Subcutaneous abdominal adipose tissue (tissue), 5 donors: ENCODE measurements around the gene ZC3H14.

ENCODE experiments used
- H3K27ac ChIP-seq: one replicate; pipeline ENCODE4 v1.7.0; 2013; ENCODE audit warnings: low read depth, mild to moderate bottlenecking, inconsistent platforms, low read length, moderate library complexity
- H3K27me3 ChIP-seq, 5 donors: one replicate each; pipeline ENCODE4 v1.7.0; 2013; ENCODE audit warnings: low read length in 5 of 5, inconsistent platforms in 1 of 5; ENCODE audit not compliant: control insufficient read depth in 5 of 5, insufficient read depth in 4 of 5
- H3K36me3 ChIP-seq, 5 donors: one replicate each; pipeline ENCODE4 v1.7.0; 2013; ENCODE audit warnings: low read length in 5 of 5; ENCODE audit not compliant: control insufficient read depth in 5 of 5, insufficient read depth in 5 of 5
- H3K4me1 ChIP-seq, 5 donors: one replicate each; pipeline ENCODE4 v1.7.0; 2013; ENCODE audit warnings: low read length in 5 of 5, mild to moderate bottlenecking in 3 of 5, moderate library complexity in 1 of 5; ENCODE audit not compliant: control insufficient read depth in 5 of 5, insufficient read depth in 5 of 5
- H3K4me3 ChIP-seq, 5 donors: one replicate each; pipeline ENCODE4 v1.7.0; 2013; ENCODE audit warnings: low read length in 5 of 5, low read depth in 1 of 5
- H3K9ac ChIP-seq, 5 donors: one replicate each; pipeline ENCODE4 v1.7.0; 2013; ENCODE audit warnings: low read length in 5 of 5, mild to moderate bottlenecking in 4 of 5, moderate library complexity in 3 of 5
- H3K9me3 ChIP-seq, 5 donors: one replicate each; pipeline ENCODE4 v1.7.0; 2013; ENCODE audit warnings: low read length in 5 of 5; ENCODE audit not compliant: control insufficient read depth in 5 of 5
- donor health status: healthy.
- donor health status: healthy.
- donor health status: healthy.
- donor health status: healthy.
- donor health status: healthy.

Gene ZC3H14

DNA sequence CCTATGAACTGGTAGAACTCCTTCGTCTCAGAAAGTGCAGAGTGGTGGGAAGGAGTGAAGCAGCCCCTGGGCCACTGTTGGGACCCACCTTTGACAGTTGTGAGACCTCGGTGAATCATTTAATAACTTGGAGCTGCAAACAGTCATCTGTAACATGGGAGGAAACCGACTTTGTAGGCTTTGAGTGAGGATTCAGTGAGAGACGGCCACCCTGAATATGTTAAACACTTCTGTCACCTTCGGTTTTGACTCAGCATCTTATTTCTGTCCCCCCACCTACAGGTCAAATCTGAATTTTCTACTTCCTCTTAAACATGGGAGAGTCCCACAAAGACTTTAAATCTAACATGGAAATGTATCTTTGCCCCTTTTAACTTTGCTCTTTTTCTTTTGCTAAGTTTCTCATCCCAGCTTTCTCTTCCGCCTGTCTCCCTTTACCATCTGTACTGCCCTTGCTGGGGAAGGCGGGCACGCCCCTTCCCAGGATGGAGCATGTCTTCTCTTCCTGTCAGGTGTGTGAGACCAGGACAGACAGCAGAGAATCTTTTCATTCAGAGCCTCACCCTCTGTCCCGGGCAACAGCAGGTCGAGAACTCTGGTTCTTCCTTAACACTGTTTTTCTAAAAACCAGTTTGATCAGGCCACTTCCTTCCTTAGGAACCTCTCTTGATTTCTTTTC, 37.1 kb downstream of the ZC3H14 start:
- no peaks in the 10 kb centered on the region for H3K4me1 ChIP-seq

DNA sequence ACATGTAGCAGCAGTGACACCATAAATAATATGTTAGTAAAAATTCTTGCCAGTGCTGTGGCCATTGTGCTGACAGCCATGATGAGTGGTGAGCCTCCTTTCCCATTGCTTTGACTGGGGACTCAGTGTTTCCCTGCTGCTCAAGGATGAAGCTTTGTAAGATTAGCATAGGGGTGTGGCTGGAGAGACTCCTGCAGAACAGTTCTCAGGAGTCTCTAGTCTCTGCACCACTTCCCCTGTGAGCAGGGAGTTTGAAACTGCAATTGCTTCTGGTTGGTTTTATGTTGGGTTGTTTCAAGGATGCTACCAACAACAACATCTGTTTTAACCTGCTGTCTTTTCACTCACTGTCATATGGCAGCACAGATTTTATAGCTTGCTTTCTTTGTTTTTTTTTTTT, 41.4 kb downstream of the ZC3H14 start:
- Histone ChIP-seq H3K27ac (no peak overlapping the region), H3K4me3 (no peak overlapping the region), H3K27me3 (no peaks in the 10 kb centered on the region), H3K9me3 (no peaks in the 10 kb centered on the region), H3K9ac (no peak overlapping the region), H3K4me1 (no peaks in the 10 kb centered on the region), H3K36me3 (peaks cover 53 to 96% (median 87%) of the 10 kb centered on the region in 5 donors)

More for the DNA sequence above, 37.1 kb downstream of the ZC3H14 start:
- no peaks in the 10 kb centered on the region for H3K9me3 ChIP-seq
- H3K4me3 ChIP-seq = no peak overlapping the region
- no peak overlapping the region for H3K27ac ChIP-seq
- peaks cover 54 to 93% (median 87%) of the 10 kb centered on the region in 5 donors for H3K36me3 ChIP-seq
- no peak overlapping the region for H3K9ac ChIP-seq
- no peaks in the 10 kb centered on the region for H3K27me3 ChIP-seq

DNA sequence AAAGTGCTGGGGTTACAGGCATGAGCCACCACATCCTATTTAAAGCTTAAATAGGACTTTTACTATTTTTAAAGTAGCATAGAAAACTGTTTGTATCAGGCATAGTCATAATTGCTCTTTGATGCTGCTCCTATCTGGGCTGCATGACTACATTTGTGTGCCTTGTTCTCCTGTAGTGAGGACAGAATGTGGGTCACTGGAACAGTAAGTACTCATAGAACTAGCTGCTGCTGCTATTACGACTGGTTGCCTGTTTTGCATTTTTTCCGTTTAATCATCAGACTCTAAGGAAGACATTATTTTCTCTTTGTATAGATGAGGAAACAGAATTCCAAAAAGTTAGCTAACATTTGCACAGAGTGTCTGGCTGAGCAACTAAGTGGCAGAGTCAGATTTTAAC, 42.8 kb downstream of the ZC3H14 start:
- no peaks in the 10 kb centered on the region for H3K4me1 ChIP-seq
- no peaks in the 10 kb centered on the region for H3K27me3 ChIP-seq
- H3K4me3 ChIP-seq = no peak overlapping the region
- H3K9me3 ChIP-seq = no peaks in the 10 kb centered on the region
- peaks cover 63 to 96% (median 88%) of the 10 kb centered on the region in 5 donors for H3K36me3 ChIP-seq
- H3K27ac ChIP-seq = no peak overlapping the region
- H3K9ac ChIP-seq = no peak overlapping the region

DNA sequence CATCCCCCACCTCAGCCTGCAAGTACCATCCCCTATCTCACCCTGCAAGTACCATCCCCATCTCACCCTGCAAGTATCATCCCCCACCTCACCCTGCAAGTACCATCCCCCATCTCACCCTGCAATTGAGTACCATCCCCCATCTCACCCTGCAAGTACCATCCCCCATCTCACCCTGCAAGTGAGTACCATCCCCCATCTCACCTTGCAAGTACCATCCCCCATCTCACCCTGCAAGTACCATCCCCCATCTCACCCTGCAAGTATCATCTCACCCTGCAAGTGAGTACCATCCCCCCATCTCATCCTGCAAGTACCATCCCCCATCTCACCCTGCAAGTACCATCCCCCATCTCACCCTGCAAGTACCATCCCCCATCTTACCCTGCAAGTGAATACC, 45.0 kb downstream of the ZC3H14 start:
- Histone ChIP-seq H3K27ac (no peak overlapping the region), H3K36me3 (peaks cover 62 to 95% (median 87%) of the 10 kb centered on the region in 5 donors), H3K27me3 (no peaks in the 10 kb centered on the region), H3K4me1 (no peaks in the 10 kb centered on the region), H3K9ac (no peak overlapping the region), H3K9me3 (no peaks in the 10 kb centered on the region), H3K4me3 (no peak overlapping the region)

DNA sequence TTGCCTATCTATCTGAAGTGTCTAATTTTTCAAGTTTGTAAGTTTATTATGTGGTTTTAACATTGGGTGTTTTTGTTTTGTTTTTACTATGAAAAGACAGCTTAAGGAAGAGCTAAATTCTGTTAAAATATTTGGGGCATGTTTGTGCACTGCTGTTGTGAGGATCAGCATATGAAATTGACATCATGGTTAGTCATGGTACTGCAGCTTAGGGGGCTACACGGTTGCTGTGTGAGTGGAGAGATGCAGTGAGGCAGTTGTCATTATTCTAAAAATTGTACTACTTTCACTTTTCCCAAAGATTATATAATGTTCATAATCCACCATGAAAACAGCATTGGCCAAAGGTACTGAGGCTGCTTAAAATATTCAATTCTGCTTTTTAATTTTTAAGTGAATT, 49.0 kb downstream of the ZC3H14 start:
- Histone ChIP-seq H3K27me3 (no peaks in the 10 kb centered on the region), H3K36me3 (peaks cover 44 to 71% (median 62%) of the 10 kb centered on the region in 5 donors), H3K27ac (no peak overlapping the region), H3K9ac (no peak overlapping the region), H3K4me1 (peaks cover 0 to 12% (median 9%) of the 10 kb centered on the region in 5 donors), H3K9me3 (no peaks in the 10 kb centered on the region), H3K4me3 (no peak overlapping the region)

DNA sequence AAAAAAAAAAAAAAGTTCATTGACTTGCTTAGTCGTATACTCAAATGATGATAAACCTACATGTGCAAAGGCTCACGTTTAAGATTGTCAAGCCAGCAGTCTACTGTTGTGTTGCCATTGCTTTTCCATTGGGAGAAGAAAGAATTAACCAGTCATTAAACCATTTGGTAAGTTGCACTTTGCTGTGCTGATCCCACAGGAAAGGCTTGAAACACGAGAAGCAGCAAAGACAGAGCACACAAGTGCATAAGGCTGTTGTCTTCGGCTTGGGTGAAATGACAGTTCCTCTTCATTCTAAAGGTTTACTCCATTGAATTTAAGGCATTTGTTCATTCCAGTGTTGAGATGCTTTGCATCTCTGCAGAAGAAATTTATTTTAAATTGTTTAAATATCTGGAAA, 50.1 kb downstream of the ZC3H14 start:
- peaks cover 42 to 60% (median 51%) of the 10 kb centered on the region in 5 donors for H3K36me3 ChIP-seq
- H3K9ac ChIP-seq = no peak overlapping the region
- H3K4me3 ChIP-seq = no peak overlapping the region
- no peak overlapping the region for H3K27ac ChIP-seq
- no peaks in the 10 kb centered on the region for H3K9me3 ChIP-seq
- H3K4me1 ChIP-seq = peaks cover 0 to 12% (median 9%) of the 10 kb centered on the region in 5 donors
- H3K27me3 ChIP-seq = no peaks in the 10 kb centered on the region

DNA sequence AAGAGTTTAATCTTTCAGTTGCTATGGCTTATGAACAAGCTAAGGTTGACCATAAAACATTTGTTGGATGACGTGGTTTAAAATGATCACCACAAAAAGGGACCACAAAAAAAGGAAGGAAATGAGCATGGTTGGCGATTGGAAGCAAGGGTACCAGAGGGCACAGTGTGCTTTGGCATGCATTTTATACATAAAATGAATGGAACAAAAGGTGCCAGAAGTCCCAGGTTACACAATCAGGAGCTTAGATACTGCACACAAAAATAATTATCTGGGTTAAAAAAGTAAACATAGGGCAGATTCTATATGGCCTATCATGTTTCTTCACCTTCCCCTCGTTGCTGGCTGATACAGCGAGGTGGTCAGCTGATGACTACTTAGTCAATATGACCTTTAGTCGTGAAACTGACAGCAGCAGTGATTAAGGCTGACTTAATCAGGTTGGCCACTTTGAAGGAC, 50.7 kb downstream of the ZC3H14 start:
- Histone ChIP-seq H3K9ac (no peak overlapping the region), H3K27me3 (no peaks in the 10 kb centered on the region), H3K4me3 (no peak overlapping the region), H3K9me3 (no peaks in the 10 kb centered on the region), H3K27ac (peak overlapping the region; percentile 65), H3K4me1 (peaks cover 0 to 12% (median 9%) of the 10 kb centered on the region in 5 donors), H3K36me3 (peaks cover 37 to 54% (median 45%) of the 10 kb centered on the region in 5 donors)

DNA sequence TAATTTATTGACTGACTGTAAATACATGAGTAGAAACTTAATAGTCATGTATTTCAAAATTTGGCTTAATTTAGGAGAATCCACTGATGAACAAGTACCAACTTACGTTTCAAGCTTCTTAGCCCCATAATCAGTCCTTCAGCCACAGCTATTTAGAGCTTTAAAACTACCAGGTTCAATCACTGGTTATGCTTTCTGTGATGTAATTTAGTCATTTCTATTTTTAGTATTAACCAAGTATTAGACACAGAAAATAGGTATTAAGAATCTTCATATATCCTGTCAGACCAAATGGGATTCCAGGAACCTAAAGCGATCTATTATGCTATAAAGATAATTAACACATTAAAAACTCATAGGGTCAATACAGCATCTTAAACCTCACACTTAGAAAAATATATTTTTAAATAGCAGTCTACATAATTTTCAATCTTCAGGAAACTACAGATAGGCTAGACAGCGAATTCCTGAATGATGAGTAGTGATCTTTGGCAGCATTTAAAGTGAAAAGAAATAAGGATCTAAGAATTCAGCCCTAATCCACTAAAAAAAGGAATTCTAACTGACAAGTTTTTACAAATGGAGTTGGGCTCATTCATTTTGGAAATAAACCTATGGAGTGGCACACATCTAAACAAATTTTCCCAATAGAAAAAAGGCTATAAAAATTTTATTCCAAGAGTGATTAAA, 51.5 kb downstream of the ZC3H14 start:
- Histone ChIP-seq H3K36me3 (peaks cover 29 to 48% (median 40%) of the 10 kb centered on the region in 5 donors), H3K27ac (peak overlapping the region; percentile 65), H3K4me3 (no peak overlapping the region), H3K4me1 (peaks cover 0 to 12% (median 9%) of the 10 kb centered on the region in 5 donors), H3K27me3 (no peaks in the 10 kb centered on the region), H3K9ac (no peak overlapping the region), H3K9me3 (no peaks in the 10 kb centered on the region)

DNA sequence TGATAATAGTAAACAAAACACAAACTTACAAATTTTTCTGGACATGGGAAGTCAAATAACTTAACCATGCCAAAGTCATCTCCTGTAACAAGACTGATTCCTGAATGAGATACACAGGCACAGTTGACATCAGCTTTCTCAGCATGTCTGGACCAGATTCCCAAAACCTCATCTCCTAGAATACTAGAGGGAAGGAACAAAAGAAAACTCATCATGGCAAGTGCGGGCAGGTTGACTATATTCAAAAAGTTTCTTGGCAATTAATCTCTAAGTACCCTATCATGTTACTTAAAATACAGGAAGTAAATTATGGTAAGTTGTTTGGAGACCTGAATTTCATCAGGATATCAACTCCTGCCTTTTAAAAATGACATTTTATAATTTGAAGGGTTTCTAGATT, 53.9 kb downstream of the ZC3H14 start:
- H3K9ac ChIP-seq = no peak overlapping the region
- no peak overlapping the region for H3K4me3 ChIP-seq
- H3K27ac ChIP-seq = no peak overlapping the region
- H3K36me3 ChIP-seq = peaks cover 13 to 25% (median 17%) of the 10 kb centered on the region in 5 donors
- H3K9me3 ChIP-seq = no peaks in the 10 kb centered on the region
- H3K4me1 ChIP-seq = peaks cover 0 to 12% (median 9%) of the 10 kb centered on the region in 5 donors
- H3K27me3 ChIP-seq = no peaks in the 10 kb centered on the region

DNA sequence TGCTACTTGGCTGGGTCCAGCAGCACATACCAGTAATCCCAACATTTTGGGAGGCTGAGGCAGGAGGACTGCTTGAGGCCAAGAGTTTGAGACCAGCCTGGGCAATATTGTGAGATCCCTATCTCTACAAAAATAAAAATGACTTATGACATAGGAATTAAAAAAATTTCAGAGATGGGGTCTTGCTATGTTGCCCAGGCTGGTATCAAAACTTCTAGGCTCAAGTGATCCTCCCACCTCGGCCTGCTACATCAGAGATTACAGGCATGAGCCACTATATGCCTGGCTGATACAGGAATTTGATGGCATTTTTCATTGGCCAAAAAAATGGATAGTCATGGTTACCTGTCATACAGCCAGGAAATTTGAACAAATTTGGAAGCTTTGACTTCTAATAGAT, 54.6 kb downstream of the ZC3H14 start:
- Histone ChIP-seq H3K27ac (no peak overlapping the region), H3K36me3 (peaks cover 7 to 18% (median 10%) of the 10 kb centered on the region in 5 donors), H3K4me1 (peaks cover 0 to 12% (median 9%) of the 10 kb centered on the region in 5 donors)

More for the DNA sequence above, 54.6 kb downstream of the ZC3H14 start:
- Histone ChIP-seq H3K27me3 (no peaks in the 10 kb centered on the region), H3K4me3 (no peak overlapping the region), H3K9me3 (no peaks in the 10 kb centered on the region), H3K9ac (no peak overlapping the region)
